ENCODE data around the gene GABARAP. TPM values are rescaled to one million over a fixed set of nuclear protein-coding genes. Genes with fewer than 3 reads are reported as not detected.

GABARAP gene
- total and polyA plus RNA-seq, 2 of the 8 experiments (the other 6 are each of a cell fraction or from before 2014, with no cell fraction given) = 252 to 581 TPM

GRCh38 chr17:7204828-7205461 is 37.3 kb downstream of the GABARAP start:
- H2BK12ac ChIP-seq (ENCODE audit: low read depth, low read length) = no peak overlapping the region
- no peak overlapping the region for H3K4ac ChIP-seq (replicated peaks; ENCODE audit: insufficient read length, low read depth, low read length)
- H3K4me2 ChIP-seq (ENCODE audit: insufficient read depth in 1 of 2, low read depth in 2 of 2, low read length in 2 of 2) = peak overlapping the region; percentile 64 to 79
- 2% methylated on average over 31 of the region's 34 CpGs; no CpG with 5 or more reads in 1 of the 2 experiments for WGBS, 2 experiments (ENCODE audit: extremely low coverage in 1 of 2, insufficient coverage in 1 of 2, insufficient read length in 1 of 2, insufficient replicate concordance in 2 of 2, low coverage in 1 of 2, low lambda C conversion rate in 2 of 2, missing lambda C conversion rate in 1 of 2)
- peak overlapping the region; percentile 68 for H3K27ac ChIP-seq (ENCODE audit: low read depth, low read length)
- peak overlapping the region; percentile 40 to 69 (median 59) for H3K4me3 ChIP-seq (ENCODE audit: extremely low read depth in 1 of 4, insufficient read depth in 2 of 4, low read depth in 3 of 4, low read length in 4 of 4)
- H3K18ac ChIP-seq (ENCODE audit: extremely low read depth, low read length) = peak overlapping the region; percentile 88
- H3K14ac ChIP-seq (ENCODE audit: insufficient read length) = no peak overlapping the region
- peaks cover 0 to 31% of the 10 kb centered on the region in 2 experiments; a peak in 2 of 4 replicates for H3K79me2 ChIP-seq (ENCODE audit: control insufficient read depth in 1 of 2, insufficient read depth in 2 of 2, low read length in 2 of 2)
- H4K8ac ChIP-seq (ENCODE audit: extremely low read depth, insufficient read depth, low read length) = no peak overlapping the region
- no peak overlapping the region for H4K91ac ChIP-seq (replicated peaks; ENCODE audit: insufficient read length, low read length)
- DNase-seq (ENCODE audit: low read depth in 1 of 2, low spot score in 2 of 2) (peak; percentile 89 to 97), FAIRE-seq (peak; percentile 85)
- H2AK5ac ChIP-seq (ENCODE audit: low read depth, low read length) = no peak overlapping the region
- no peak overlapping the region for H2AFZ ChIP-seq (ENCODE audit: low read length)
- H3K36me3 ChIP-seq (ENCODE audit: control insufficient read depth in 2 of 4, insufficient read depth in 4 of 4, low read length in 3 of 4) = peaks cover 19 to 29% (median 25%) of the 10 kb centered on the region in 4 experiments
- no peak overlapping the region for H3K56ac ChIP-seq (replicated peaks; ENCODE audit: insufficient read length, low read depth, low read length)
- H2BK120ac ChIP-seq (replicated peaks; ENCODE audit: low read depth, low read length) = no peak overlapping the region
- H2BK5ac ChIP-seq (ENCODE audit: low read depth, low read length) = peak overlapping the region; percentile 90
- H4K20me1 ChIP-seq (replicated peaks in 1 of 2; ENCODE audit: control insufficient read depth in 1 of 2, insufficient read depth in 2 of 2, low read length in 2 of 2) = peaks cover 3 to 20% of the 10 kb centered on the region in 2 experiments
- H3K23me2 ChIP-seq (ENCODE audit: low read depth, low read length) = peaks cover 18% of the 10 kb centered on the region; the same call in 1 of the 2 replicates
- no peak overlapping the region for H2BK20ac ChIP-seq (ENCODE audit: low read length)
- ChIA-PET POLR2A (ENCODE audit: partially characterized antibody) (interaction anchor here (1.1 to 2.0 kb wide), 5 partner anchors 10 to 57 kb away, joined by 4 to 8 read pairs (median 4); partner anchors contain the start of genes CLDN7, DLG4, DVL2 and PHF23), CTCF (ENCODE audit: partially characterized antibody) (interaction anchor here (0.7 to 0.8 kb wide), 2 partner anchors 27 to 33 kb away, joined by 3 to 4 read pairs; no protein-coding TSS in a partner anchor)
- H3K4me1 ChIP-seq (replicated peaks in 1 of 4; ENCODE audit: control insufficient read depth in 3 of 4, insufficient read depth in 4 of 4, low read length in 3 of 4) = peaks cover 5 to 28% (median 23%) of the 10 kb centered on the region in 4 experiments
- no peaks in the 10 kb centered on the region for H3K9me3 ChIP-seq (ENCODE audit: insufficient read depth in 2 of 2, low read depth in 1 of 2, low read length in 1 of 2)
- no peak overlapping the region for H3K23ac ChIP-seq (ENCODE audit: insufficient read length)
- H3K79me1 ChIP-seq (ENCODE audit: low read depth, low read length) = peaks cover 22% of the 10 kb centered on the region; the same call in 1 of the 2 replicates
- H3K9ac ChIP-seq (replicated peaks in 1 of 4; ENCODE audit: extremely low read depth in 1 of 4, low read depth in 3 of 4, low read length in 3 of 4) = peak overlapping the region in 2 of 4 experiments; percentile 56 to 63; a peak in 3 of 7 replicates
- peak overlapping the region; percentile 35 for H4K5ac ChIP-seq (ENCODE audit: insufficient read length, low read depth, low read length)
- H2BK15ac ChIP-seq (ENCODE audit: low read length) = no peak overlapping the region
- H3K27me3 ChIP-seq (replicated peaks in 1 of 4; ENCODE audit: control insufficient read depth in 3 of 4, extremely low read depth in 1 of 4, insufficient read depth in 3 of 4, low read length in 3 of 4) = no peaks in the 10 kb centered on the region; a peak in 1 of 7 replicates
- TF ChIP-seq SIN3A (conservative IDR thresholded peaks at IDR 0.05 in 1 of 2, IDR thresholded peaks at IDR 0.05 in 1 of 2; ENCODE audit: low read depth in 1 of 2, low read length in 2 of 2) (peak; percentile 85 to 97), E2F6 (IDR thresholded peaks at IDR 0.05) (no peak), RAD21 (IDR thresholded peaks at IDR 0.05 in 1 of 2, conservative IDR thresholded peaks at IDR 0.05 in 1 of 2; ENCODE audit: low read depth in 2 of 2, low read length in 2 of 2) (no peak), JUND (IDR thresholded peaks at IDR 0.05; ENCODE audit: low read length) (0 out of 2 replicates have a peak, but pooled peaks have one; percentile 21), RFX5 (IDR thresholded peaks at IDR 0.05; ENCODE audit: borderline replicate concordance, low read depth, low read length) (peak; percentile 39; the same call in 1 of the 2 replicates), SP1 (IDR thresholded peaks at IDR 0.05; ENCODE audit: low read depth, low read length) (peak; percentile 90), KDM4A (IDR thresholded peaks at IDR 0.05; ENCODE audit: low read depth, low read length, severe bottlenecking) (peak; percentile 63), KDM1A (IDR thresholded peaks at IDR 0.05; ENCODE audit: borderline replicate concordance, low read length) (no peak), TBP (IDR thresholded peaks at IDR 0.05; ENCODE audit: low read depth, low read length) (0 out of 2 replicates have a peak, but pooled peaks have one; percentile 26), MAFK (IDR thresholded peaks at IDR 0.05; ENCODE audit: low read depth, low read length) (no peak)
